ENCODE measurements around the gene PRC1.

The PRC1 gene

GRCh38 chr15:90989040-90989768, 5.1 kb downstream of the PRC1 start:
- DNase-seq (ENCODE audit: low spot score), result no peak

- DNase-seq (ENCODE audit: low spot score), result no peak
Measured at GRCh38 chr15:90988296-90988695, 6.0 kb downstream of the PRC1 start.

DNA sequence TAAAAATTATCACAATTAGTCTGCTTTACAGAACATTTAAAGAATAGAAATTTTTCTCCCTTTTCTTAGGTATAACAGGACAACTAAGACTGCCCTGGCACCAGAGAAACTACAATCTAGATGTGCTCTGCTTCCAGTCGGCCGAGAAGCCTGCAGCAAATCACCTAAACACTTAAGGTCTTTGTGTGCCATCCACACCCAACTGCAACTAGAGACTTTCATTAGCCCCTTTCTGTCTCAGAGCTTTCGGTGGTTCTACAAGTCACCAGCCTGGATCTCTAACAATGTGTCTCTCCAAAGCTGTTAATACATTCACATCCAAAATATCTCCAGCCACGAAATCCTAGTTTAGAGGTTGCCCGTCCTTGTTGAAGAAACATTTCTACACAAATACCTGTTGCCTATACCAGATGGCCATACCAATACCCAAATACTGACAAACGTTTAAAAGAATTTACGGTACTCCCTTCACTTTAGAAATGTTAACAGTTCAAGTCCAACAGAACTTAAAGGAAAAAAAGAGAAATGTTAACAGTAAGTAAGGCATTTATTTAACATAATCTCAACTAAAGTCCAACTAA, 6.7 kb downstream of the PRC1 start:
- DNase-seq (ENCODE audit: low spot score), result no peak

- DNase-seq (ENCODE audit: low spot score), result no peak
Measured at GRCh38 chr15:90986790-90987507, 7.4 kb downstream of the PRC1 start.

DNA sequence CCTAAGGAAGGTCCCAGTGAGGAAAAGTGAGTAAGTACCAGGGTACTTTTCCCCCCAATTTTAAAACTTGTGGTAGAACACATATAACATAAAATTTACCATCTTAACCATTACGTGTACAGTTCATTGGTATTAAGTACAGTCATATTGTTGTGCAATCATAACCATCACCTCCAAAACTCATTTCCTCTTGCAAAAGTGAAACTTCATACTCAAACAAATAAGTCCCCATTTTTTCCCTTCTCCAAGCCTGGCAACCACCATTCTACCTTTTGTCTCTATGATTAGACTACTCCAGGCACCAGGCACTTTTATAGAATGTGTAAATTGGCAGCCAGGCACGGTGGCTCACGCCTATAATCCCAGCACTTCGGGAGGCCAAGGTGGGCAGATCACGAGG, 12.2 kb downstream of the PRC1 start:
- DNase-seq (ENCODE audit: low spot score), result no peak

GRCh38 chr15:90981681-90982080, 12.7 kb downstream of the PRC1 start:
- DNase-seq (ENCODE audit: low spot score), result no peak

GRCh38 chr15:90979582-90979981, 14.8 kb downstream of the PRC1 start:
- DNase-seq (ENCODE audit: low spot score), result no peak

DNA sequence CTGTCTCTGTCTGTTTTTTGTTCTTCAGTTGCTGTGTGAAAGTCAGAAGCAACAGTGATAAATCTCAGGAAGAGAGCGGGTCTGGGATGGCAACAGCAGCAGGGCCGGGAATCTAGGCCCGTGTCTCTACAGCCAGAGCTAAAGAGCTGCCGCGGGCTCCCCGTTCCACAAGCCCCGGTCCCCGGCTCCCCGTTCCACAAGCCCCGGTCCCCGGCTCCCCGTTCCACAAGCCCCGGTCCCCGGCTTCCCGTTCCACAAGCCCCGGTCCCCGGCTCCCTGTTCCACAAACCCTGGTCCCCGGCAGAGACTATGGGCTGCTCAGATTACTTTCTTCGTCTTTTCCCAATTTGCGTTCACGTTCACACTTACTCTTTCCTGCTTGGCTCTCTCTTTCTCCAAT, 20.1 kb downstream of the PRC1 start:
- no peak for DNase-seq (ENCODE audit: low spot score)

- DNase-seq (ENCODE audit: low spot score), result no peak
Measured at GRCh38 chr15:90972133-90972532, 22.2 kb downstream of the PRC1 start.

DNA sequence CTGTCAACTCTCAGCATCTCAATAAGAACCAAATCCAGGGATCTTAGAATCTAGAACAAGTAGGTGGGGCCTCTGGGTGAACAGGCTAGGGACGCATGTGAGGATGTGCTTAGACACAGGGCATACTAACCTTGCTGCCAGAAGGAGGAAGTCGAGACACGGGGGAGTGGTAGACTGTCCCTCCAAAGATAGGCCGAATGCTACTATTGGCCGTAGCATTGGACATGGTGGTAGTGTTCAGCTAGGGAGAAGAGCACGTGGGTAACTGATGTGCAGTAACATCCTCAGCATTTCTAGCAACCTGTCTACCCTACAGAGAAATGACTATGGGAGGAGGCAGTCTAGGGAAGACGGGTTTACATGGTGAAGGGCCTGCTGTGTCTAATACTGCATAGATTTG, 24.1 kb downstream of the PRC1 start:
- no peak for DNase-seq (ENCODE audit: low spot score)

GRCh38 chr15:90968434-90968833, 25.9 kb downstream of the PRC1 start:
- no peak for DNase-seq (ENCODE audit: low spot score)

DNA sequence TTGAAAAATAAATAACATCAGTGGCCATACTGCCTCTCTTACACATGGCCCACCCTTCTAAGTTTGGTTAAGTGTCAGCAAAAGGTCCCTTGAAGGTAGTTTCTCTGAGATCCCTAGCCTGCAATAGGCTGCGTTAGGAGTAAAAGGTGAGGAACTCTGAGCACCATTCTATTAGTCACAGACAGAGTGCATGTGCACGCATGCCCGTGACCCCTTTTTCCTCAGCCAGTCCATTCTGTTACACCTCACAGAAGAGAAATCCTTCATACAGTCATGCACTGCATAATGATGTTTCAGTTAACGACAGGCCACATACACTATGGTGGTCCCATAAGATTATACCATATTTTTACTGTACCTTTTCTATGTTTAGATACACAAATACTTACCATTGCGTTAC, 27.1 kb downstream of the PRC1 start:
- no peak for DNase-seq (ENCODE audit: low spot score)

DNA sequence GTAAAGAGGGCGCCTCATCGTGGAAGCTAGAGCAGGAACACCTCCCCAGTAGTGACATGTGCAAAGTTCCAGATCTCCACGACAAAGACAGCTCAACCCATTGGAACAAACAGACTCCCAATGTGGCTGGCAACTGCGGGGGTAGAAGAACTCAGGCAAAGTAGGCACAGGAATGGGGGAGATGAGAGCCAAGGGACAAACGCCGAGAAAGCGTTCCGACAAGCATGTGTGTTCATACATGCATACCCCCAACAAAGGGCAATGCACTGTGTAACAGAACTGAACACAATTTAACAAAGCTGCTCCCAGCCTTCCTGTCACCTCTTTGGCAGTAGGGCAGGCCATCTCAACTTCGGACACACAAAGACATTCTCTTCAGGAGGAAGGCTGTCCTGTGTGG, 28.1 kb downstream of the PRC1 start:
- DNase-seq (ENCODE audit: low spot score), result no peak

- no peak for DNase-seq (ENCODE audit: low spot score)
Measured at GRCh38 chr15:90962021-90962420, 32.3 kb downstream of the PRC1 start.

DNA sequence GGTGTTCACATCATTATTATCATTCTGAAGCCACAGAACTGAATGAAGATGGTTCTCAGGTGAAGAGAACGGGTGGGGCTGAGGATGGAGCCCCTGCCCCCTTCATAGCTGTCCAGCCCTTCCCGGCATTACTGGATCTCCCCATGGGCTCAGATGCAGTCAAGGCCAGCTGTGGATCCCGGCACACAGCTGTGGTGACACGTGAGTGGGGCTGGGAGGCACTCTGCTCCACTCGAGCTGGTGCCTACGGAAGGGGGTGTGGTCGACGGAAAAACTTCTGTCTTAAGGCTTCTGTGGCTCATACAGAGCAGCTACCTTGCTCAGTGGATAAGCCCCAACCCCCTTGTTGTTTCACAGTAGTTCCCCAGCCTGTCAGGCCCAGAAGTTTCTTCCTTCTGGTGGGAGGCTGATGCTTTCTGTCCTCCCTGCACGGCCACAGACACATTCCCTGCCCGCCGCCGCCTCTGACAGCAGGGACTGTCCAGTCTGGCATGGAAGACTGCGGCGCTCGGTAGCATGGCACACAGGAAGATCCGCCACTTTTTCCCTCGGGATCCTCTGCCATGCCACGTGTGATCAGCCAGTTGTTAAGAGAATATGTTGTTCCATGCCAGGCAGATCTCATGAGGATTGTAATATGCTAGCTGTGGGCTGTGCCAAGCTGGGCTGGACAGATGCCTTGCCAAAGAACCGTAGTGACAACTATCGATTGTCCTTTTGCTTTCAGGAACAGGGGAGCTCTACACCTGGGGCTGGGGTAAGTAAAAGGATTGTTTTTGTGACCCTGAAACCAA, 33.8 kb downstream of the PRC1 start:
- DNase-seq (ENCODE audit: low spot score), result no peak

DNA sequence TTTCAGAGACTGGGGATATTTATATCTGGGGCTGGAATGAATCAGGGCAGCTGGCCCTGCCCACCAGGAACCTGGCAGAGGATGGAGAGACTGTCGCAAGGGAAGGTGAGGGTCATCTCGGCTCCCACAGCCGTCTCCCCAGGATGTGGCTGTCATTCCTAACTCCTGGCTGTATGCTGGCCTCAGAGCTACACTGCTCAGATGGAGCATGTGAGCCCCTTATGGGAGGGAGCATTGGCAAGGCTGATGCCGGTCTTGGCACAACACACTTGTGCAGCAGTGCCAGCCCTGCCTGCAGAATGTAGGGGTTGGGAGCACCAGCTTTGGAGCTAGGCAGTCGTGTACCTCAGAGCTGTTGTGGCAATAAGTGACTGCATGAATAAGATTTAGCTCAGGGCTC, 34.4 kb downstream of the PRC1 start:
- no peak for DNase-seq (ENCODE audit: low spot score)

- no peak for DNase-seq (ENCODE audit: low spot score)
Measured at GRCh38 chr15:90959028-90959595, 35.2 kb downstream of the PRC1 start.

DNA sequence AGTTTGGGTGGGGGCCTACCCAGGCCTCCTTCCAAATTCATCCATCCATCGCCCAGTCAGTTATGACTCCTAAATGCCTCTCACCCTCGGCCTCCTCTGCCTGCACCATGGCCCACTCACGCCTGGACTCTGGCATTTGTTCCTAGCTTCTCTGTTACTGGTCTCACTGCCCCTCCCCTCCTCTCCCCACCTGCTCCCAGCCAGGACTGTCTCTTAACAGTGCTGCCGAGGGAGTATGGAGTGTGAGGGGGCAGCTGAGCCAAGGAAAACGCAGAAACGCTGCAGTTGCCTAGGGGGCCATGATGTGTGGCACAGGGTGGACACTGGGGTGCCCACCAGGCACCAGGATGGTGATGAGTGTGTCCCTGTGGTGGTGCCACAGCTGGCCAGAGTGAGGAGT, 36.5 kb downstream of the PRC1 start:
- DNase-seq (ENCODE audit: low spot score), result no peak

- peak; percentile 67 for DNase-seq (ENCODE audit: low spot score)
Measured at GRCh38 chr15:90957031-90957790, 37.1 kb downstream of the PRC1 start.

GRCh38 chr15:90956274-90957030, 37.9 kb downstream of the PRC1 start:
- DNase-seq (ENCODE audit: low spot score), result peak; percentile 95
